ENCODE measurements around the gene SLC37A1. TPM values are rescaled to one million over a fixed set of nuclear protein-coding genes. Genes with fewer than 3 reads are reported as not detected.

The SLC37A1 gene
- total and polyA plus RNA-seq, 9 of the 15 experiments (the other 6 are each of a cell fraction or from before 2014, with no cell fraction given), result 0.06 to 3.4 (median 0.40) TPM

- TF ChIP-seq NUFIP1 (IDR thresholded peaks at IDR 0.05; ENCODE audit: partially characterized antibody) (no peak), U2AF1 (optimal IDR thresholded peaks at IDR 0.05; ENCODE audit: low read depth, low read length) (no peak), GABPA (tag; conservative IDR thresholded peaks at IDR 0.05; ENCODE audit: low read depth) (peak; percentile 37), TFE3 (CRISPR knock-in tag; IDR thresholded peaks at IDR 0.05) (peak; percentile 92), RBFOX2 (IDR thresholded peaks at IDR 0.05; ENCODE audit: low read depth, low read length) (no peak), PKNOX1 (IDR thresholded peaks at IDR 0.05) (peak; percentile 73), GABPB2 (CRISPR knock-in tag; conservative IDR thresholded peaks at IDR 0.05) (no peak), BHLHE40 (IDR thresholded peaks at IDR 0.05; ENCODE audit: low read length) (peak; percentile 95), MYNN (IDR thresholded peaks at IDR 0.05) (no peak), MYNN (CRISPR knock-in tag; IDR thresholded peaks at IDR 0.05) (0 out of 2 replicates have a peak, but pooled peaks have one; percentile 22)
- TF ChIP-seq, protein P1, sequence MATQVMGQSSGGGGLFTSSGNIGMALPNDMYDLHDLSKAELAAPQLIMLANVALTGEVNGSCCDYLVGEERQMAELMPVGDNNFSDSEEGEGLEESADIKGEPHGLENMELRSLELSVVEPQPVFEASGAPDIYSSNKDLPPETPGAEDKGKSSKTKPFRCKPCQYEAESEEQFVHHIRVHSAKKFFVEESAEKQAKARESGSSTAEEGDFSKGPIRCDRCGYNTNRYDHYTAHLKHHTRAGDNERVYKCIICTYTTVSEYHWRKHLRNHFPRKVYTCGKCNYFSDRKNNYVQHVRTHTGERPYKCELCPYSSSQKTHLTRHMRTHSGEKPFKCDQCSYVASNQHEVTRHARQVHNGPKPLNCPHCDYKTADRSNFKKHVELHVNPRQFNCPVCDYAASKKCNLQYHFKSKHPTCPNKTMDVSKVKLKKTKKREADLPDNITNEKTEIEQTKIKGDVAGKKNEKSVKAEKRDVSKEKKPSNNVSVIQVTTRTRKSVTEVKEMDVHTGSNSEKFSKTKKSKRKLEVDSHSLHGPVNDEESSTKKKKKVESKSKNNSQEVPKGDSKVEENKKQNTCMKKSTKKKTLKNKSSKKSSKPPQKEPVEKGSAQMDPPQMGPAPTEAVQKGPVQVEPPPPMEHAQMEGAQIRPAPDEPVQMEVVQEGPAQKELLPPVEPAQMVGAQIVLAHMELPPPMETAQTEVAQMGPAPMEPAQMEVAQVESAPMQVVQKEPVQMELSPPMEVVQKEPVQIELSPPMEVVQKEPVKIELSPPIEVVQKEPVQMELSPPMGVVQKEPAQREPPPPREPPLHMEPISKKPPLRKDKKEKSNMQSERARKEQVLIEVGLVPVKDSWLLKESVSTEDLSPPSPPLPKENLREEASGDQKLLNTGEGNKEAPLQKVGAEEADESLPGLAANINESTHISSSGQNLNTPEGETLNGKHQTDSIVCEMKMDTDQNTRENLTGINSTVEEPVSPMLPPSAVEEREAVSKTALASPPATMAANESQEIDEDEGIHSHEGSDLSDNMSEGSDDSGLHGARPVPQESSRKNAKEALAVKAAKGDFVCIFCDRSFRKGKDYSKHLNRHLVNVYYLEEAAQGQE (IDR thresholded peaks at IDR 0.05; ENCODE audit: borderline replicate concordance), result peak; percentile 44
- TF ChIP-seq, protein P1 (CRISPR knock-in tag; IDR thresholded peaks at IDR 0.05; ENCODE audit: low read depth), result no peak
- TF ChIP-seq, protein P2, sequence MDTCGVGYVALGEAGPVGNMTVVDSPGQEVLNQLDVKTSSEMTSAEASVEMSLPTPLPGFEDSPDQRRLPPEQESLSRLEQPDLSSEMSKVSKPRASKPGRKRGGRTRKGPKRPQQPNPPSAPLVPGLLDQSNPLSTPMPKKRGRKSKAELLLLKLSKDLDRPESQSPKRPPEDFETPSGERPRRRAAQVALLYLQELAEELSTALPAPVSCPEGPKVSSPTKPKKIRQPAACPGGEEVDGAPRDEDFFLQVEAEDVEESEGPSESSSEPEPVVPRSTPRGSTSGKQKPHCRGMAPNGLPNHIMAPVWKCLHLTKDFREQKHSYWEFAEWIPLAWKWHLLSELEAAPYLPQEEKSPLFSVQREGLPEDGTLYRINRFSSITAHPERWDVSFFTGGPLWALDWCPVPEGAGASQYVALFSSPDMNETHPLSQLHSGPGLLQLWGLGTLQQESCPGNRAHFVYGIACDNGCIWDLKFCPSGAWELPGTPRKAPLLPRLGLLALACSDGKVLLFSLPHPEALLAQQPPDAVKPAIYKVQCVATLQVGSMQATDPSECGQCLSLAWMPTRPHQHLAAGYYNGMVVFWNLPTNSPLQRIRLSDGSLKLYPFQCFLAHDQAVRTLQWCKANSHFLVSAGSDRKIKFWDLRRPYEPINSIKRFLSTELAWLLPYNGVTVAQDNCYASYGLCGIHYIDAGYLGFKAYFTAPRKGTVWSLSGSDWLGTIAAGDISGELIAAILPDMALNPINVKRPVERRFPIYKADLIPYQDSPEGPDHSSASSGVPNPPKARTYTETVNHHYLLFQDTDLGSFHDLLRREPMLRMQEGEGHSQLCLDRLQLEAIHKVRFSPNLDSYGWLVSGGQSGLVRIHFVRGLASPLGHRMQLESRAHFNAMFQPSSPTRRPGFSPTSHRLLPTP (IDR thresholded peaks at IDR 0.05; ENCODE audit: borderline replicate concordance, extremely low read depth, insufficient read length), result no peak
Measured at GRCh38 chr21:42532466-42533181, 19.0 kb downstream of the SLC37A1 start (continued).

Data from K562 (cell line).